GM21576 (cell line): Measurements from ENCODE around the gene DSTN.

Experiments used
- ATAC-seq: cut with Tn5 transposase; IDR thresholded peaks from one replicate; pipeline ENCODE4 v1.9.1; 2021; ENCODE audit warnings: mild to moderate bottlenecking, moderate library complexity; ENCODE audit not compliant: unreplicated experiment

The DSTN gene

DNA sequence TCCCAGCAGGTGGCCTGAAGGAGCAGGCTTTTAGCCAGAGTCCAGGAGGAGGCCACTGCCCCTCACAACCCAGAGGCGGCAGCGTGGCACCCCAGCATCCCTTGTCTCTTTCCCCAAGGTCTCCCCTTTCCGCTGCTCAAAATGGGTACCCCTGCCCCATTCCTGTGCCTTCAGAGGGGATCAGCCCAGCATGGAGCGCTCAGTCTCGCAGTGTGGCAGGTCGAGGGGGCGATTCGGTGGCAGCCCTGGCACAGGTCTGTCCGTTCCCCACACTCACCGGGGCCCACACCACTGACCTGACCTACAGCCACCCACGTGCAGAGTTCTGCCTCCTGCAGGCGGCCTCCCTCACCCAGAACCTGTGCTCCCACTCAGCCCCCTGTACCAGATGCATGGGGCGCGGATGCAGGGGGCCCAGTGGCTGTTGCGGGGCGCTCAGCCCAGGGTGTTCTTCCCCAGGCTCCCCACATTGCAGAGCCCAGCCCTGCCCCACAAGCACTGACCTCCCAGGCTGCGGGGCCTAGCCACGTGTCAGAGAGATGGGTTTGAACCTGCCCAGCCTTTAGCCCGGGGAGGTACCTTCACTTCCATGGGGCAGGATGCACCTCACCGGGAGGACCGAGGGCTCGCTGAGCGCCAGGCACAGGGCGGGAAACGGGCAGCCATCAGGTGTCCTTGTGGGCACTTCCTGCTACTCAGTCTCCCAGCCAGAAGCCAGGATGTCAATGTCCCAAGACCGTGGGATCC is 41.8 kb downstream of the DSTN start:
- no peak for ATAC-seq

DNA sequence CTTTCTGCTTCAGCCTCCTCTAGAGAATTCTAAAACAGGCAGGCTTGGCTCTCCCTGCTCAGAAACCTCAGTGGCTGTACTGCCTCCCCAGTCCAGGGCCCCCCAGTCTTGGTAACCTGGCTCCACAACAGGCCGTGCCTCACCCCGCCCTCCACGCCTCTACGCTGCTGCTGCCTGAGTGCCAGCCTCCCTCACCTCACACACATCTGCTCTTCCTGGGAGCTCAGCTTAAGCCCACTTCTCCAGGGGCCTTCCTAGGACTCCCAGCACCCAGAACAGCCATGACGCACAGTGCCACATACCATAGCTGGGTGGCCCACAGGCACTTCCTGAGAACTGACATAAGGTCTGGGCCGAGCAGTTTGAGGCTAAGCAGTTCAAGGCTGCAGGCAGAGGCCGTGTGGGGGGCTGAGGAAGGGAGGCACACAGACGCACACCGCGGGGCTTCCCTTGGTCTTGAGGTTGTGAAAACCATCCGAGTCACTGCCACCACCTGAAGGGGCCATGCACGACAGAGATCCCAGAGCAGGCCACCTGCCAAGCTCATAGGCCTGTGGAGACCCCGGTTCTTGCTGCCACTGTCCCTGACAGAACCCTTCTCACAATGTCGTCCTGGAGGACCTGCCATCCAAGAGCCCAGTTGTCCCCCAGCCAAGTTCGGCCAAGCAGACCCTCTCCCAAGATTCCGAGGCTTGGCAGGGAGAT is 42.6 kb downstream of the DSTN start:
- ATAC-seq, result no peak

DNA sequence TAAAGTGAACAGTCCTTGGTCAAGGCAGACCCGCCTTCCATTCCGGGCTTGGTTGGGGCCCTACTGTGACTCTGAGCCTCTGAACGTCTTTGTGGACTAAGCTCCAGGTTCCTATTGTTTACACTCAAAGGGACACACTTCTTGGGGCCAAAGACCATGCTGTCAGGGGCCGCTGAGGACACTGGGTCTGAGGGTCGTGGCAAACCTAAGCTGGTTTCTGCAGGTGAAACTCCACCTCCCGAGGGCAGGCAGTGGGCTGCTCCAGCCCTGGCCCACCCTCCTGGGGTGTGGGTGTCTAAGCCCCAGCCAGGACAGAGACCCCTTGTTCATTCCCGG is 43.1 kb downstream of the DSTN start:
- ATAC-seq, result no peak

DNA sequence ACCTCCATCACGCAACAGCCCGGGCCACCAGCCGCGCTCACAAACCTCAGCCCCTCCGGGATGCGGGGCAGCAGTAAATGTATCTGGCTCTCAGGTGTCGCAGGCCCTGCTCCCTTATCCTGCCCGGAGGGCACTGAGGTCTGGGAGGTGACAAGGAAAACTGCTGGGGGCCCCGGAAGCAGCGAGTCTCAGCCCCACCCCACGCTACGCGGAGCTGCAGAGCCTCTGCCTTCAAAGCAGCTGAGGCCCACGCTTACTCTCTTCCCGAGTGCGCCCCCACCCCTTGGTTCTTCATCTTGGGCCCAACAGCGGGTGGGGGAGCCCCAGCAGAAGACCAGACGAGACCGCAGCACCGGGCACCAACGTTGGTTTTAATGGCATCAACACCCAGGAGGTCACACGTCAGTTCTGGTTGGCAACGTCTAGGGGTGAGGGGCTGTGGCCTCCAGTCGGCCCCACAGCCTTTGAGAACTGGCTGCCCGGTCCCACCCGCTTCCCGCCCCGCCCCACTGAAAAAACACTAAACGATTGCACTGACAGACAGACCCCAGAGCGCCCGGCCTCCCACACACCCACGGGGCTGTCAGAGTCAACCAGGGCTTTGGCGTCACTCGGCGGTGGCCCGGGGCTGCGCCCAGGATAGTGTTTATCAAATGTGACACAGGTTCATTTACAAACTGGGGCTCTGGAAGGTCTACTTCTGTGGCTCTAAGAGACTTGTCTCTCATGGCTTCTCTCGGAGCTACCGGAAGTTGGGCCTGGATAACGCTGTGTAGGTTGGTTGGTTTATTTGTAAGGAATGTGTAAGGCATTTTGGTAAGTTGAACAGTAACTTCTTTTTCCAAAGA is 43.7 kb downstream of the DSTN start:
- ATAC-seq, result no peak

DNA sequence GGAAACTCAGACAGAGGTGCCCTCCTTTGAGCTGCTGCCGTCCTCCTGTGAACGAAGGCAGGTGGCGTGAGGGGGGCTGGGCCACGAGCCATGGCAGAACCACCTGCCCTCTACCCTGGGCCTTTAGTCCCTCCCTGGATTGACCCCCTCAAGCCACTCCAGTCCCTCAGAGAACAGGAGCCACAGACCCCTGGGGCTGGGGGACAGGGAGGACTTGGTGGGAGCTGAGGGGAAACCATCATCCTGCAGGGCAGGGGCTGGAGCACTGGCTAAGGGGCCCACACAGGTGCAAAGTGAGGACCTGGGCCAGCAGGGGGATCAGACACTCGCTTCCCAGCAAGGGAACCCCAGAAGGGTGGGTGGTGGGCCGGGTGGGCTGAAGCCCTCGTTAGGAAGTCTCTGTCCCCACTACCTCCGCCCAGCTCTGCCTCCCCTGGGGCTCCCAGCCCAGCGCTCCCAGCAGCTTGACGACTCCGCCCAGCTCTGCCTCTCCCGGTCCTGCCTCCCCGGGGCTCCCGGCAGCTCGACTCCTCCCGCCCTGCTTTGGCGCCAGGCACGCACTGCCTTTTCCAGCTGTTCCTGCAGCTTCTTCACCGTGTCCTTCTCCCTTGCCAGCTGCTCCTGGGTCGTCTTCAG is 44.4 kb downstream of the DSTN start:
- ATAC-seq, result no peak

DNA sequence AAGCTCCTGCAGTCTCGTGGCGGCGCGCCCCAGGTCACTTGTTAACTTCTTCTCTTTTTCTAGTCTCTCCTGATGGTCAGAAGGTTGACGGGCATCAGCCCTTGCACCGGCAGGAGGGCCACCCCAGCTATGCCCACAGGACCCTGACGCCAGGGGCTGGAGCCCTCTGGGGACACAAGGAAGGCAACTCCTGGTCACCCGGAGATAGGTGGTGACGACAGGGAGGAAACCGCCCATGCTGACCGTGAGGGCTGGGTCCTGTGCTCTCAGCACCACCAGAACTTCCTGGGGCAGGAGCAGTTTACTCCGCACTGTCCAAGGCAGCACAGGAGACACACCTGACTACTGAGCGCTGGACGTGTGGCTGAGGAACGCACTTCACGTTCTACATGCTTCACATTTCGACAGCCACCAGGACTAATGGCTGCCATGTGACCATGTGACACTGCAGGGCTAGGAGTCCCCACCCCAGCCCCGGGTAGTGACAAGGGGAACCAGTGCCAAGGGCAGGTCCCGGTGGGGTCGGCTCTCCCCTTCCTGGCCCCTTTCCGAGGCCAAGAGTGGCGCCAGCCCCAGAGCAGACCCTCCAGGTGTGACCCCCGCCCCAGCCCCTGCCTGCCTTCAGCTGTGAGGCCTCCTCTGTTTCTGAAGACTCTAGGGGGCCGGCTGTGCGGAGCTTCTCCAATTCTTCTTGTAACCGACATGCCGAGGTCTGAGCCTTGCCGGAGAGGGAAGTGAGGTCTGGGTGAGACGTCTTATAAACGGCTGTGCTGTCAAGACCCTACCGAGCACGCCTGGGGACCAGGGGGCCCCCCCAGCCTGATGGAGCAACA is 45.2 kb downstream of the DSTN start:
- no peak for ATAC-seq

DNA sequence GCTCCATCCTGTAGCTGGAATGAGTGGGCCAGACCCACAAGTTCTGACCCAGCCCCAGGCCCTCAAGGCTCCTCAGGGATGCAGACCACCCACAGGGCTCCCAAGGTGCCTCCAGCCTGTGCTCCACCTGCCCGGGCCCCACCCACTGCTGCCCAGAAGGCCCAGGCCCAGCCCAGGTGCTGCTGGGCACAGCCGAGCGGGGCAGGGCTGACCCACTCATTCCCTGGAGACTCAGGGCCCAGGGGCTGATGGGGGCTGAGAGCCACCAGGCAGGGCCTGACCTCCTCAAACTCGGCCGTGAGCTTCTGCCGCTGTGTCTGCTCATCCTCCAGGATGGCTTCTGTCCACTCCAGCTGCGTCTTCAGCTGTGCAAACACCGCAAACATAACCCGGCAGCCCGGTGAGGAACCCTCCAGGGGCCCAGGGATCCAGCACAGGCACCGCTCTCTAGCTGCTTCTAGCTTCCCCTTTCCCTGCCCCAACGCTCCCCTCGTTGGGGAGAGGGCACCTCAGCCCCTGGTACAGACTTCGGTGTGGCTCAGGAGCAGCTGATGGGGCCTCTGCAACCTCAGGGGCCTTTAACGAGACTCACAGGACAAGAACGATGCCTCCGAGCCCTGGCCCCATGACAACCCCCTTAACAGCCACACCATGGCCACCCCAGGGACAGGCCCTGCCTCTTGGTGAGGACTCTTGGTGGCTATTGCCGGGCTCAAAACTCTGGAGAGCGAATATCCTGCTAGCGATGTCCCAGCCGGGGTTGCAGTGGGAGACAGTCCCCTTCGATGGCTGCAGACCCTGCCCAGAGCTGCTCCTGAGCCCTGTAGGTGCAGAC is 46.0 kb downstream of the DSTN start:
- ATAC-seq, result no peak

DNA sequence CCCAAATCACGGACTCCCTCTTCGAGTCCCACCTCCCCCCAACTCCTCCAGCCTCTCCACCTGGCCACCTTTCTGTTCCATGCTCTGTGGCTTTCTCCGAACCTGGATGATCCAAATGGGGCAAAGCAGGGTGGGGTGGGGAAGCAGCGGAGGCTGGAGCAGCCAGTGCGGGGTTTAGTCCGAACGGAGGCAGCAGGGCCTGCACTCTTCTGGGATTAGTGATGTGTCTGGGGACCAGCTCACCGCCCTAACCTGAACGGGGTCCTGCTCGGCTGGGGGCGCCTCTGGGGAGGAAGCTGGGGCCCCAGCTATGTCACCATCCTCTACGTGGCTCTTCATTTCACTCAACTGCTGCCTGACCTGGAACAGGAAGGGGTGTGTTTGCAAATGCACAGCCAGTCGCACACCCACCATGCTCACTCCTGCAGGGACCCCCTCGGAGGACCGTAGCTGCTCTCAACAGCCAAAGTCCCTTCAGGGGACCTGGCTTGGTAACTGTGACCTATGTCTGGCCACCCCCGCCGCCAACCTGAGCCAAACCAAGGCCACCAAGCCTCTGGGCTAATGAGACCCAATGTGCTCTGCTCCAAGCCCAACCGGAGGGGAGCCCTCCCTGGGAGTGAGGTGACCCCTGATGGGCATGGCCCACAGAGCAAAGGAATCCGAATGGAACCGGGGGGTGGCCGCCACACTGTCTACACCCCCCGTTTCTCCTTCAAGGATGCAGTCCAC is 46.8 kb downstream of the DSTN start:
- no peak for ATAC-seq

DNA sequence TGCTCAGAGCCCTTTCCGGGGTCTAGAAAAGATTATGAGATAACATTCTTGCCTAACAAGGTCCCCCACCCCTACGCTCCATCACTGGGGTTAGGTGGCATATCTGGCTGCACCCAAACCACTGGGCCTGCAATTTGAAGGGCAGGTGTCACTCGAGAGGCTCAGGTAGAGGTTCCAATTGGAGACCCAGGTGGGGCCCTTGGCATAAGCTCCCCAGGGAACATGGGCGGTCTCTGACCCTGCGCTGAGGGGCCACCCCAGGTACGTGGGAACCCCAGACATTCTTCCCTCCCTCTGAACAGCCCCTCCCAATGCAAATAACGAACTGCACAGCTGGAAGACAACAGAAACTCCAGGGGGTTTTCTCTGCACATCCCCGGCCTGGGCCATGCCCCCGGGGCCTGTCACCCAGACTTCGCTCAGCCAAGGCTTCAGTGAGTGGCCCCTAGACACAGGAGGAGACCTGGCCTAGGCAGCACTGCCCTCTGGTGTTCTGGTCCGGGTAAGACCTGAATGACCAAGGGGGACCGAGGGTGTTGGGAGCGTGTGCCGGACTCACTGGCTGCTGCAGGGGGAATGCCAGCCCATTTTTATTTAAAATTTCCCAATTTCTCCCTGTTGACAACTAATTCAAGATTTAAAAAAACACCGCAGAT is 47.5 kb downstream of the DSTN start:
- ATAC-seq, result no peak

DNA sequence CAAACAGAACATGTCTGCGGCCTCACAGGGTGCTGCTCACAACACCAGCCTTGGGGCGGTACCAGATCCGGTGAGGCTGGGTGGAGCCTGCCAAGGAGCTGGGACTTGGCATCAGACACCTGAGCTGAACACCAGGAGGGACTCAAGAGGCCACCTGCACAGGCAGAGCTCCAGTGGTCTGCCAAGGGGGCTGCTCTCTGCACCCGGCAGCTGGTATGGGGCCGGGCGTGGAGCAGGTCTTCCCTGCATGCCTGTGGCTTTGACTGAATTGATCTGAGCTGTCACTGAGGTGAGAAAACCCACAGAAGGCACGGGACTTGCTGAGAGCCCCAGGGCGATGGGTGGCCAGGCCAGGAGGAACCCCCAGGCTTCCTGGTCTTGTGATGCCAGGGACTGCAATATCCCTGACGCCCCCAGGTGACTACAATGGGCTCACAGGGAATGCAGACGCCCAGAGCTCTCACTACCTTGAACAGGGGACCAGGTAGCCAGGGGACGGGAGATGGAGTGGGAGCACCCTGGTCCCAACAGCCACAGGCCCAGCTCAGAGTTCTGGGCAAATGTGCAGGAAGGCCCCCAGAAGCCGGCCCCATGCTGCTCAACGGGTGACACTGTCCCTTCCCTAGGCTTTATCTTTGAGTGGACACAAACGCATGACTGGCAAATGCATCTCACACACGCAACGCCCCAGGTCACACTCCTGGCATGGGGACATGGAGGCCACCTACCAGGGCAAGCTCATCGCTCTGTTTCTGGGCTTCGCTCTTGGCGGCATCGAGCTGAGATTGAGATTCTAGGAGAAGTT is 48.2 kb downstream of the DSTN start:
- no peak for ATAC-seq

DNA sequence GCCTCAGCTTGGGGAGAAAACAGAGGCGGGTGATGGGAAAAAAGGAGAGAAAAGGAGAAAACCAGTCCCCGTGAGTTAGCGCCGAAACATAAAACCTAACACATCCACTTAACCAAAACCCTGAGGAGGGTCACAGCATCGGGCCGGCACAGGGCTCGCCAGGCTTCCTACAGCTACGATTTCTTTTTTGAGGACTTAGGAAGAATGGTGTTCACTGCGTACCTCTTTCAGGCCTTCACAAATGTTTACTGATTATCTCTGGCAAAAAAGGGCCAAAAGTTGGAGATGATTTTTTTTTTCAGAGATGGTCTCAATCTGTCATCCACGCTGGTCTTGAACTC is 48.8 kb downstream of the DSTN start:
- ATAC-seq, result no peak

DNA sequence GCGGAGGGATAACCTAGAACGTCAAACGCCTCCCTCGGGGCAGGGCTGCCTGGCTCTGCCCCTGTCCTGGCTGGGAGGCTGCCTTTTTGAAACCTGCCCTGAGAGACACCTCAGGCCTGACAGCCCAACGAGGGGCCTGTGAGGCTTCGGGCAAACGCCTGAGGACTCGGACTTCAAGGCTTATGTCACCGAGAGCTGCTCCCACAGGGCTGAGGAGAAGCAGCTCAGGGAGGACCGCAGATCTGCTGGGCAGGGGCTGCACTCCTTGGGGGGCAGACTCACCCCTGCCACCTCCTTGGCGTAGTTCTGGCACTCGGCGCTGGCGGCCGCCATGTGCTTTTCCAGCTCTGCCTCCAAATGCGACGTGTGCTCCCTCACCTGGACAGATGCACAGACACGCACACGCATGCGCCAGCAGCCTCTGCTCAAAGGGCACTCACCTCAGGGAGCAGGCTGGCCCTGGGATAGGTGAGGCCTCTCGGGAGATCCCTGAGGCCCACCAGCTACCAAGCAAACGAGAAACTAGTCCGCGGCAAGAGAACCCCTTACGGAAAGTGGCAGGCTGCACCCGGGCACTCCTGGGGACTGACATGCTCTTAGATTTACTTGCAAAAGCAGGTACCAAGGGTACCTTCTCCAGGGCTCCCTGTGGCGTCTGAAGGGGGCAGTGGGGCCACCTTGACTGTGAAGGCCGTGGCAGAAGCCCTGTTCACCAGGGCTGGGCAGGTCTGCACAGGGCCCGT is 49.6 kb downstream of the DSTN start:
- no peak for ATAC-seq

DNA sequence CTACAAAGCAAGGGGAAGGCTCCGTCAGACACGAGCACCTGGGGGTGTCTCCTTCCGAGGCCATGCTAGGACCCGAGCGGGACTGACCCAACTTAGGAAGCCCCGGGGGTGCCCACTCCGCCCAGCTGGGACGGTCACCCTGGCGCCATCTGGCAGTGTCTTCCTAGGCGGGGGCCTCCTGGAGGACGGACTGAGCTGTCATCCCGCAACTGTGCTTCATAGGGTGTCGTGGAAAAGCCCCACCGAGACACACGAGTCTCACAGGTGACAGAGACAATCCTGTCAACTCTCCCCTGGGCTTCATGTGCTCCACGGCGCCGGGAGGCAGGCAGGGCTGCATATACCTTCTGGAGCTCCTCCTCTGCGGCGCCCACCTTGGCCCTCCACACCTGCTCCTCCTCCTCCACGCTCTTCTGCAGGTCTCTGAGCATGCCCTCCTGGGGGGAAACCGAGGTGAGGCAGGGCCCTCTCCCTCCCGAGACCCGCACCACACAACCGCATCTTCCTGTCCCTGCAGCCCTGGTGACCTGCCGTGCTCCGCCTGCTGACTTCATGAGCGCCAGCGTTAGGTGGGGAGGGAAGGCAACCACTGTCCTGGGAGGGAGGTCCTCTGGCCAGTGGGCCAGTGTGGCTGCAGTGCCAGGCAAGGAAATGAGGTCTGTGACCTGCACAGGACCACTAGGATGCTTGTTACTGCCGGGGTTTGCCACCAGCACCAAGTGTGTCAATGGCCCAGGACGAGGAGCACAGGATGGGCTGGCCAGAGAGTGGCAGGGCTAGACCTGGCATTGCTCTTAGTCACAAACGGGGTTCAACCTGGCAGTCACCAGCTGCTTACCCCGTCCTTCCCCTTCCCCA is 50.7 kb downstream of the DSTN start:
- no peak for ATAC-seq

DNA sequence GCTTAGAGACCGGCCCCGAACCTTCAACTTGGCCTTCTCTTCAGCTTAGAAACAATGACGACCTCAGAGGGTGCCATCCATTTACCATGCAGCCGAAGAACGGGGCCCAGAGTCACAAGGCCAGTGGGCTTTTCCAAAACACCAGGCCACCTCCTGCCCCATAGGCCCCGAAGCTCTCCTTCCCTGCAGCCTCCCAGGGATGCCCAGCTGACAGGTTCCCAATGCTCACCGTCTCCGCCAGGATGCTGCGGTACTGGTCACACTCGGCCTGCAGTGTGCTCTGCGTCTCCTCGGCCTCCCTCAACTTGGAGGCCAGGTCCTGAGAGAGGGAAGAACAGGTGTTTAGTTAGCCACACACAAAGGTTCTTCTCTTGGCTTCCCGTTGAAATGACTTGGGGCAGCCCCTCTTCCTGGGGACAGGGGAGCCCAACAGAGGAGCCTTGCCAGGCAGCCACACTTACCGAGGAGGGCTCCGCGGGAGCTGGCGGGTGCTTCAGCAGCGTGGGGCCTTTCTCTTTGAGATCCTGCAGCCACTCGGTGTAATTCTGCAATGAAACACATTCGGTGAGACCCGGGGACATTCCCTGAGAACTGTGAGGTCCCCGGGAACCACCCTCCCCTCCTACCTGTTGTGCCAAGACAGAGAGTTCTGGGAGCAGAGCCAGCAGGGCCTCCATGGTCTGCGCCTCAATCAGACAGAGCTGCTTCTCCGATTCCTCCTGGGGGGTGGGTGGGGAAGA is 51.5 kb downstream of the DSTN start:
- ATAC-seq, result no peak

DNA sequence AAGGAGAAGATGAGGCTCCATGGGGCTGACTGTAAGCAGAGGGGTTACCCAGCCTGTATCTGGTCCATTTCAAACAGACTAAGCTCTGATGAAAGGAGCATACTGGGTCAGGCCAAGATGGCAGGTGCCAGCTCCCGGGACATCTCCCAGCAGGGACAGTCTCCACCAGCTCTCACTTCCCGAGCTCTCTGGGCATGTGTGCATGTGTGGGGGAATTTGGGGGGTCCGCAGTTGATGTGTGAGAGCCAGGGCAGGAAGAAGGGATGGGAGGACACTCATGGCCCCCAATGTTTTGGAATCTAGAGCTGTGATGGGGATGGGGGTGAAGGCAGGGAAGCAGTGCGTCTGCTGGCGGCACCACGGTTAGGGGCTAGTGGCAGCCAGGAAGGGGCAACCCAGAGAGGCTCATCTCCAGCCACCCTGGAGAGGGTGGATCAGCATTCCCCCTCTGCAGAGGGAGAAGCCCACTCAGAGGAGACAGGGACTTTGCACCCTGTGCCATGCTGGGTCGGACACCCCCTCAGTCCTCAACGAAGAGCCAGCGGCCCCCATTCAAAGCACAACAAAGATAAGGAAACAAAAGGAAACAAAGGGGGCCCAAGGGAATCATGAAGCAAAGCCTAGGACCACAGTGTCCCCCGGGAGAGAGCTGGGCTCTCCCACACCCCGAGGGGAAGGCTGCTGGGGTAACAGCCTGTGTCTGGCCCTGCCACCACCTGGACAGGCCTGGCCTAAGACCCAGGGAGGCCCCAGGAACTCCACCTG is 52.4 kb downstream of the DSTN start:
- no peak for ATAC-seq
